Thyroid gland (tissue), 4 donors: ENCODE data around the gene TMC1.

Experiments
- CTCF ChIP-seq, 6 experiments: fragments of 200-600 bp in 3 of 6; fragments of 450-650 bp in 3 of 6; sonication (generic) in 3 of 6; IDR thresholded peaks; one replicate each; pipeline ENCODE4 v1.5.1; 2016 to 2019; ENCODE audit warnings: antibody characterized with exemption in 6 of 6, mild to moderate bottlenecking in 2 of 6, inconsistent platforms in 1 of 6, moderate library complexity in 1 of 6
- POLR2A ChIP-seq, 2 donors: fragments of 450-650 bp; IDR thresholded peaks; one replicate each; pipeline ENCODE4 v1.6.1; 2017; ENCODE audit warnings: antibody characterized with exemption in 2 of 2, mild to moderate bottlenecking in 2 of 2, moderate library complexity in 1 of 2

GRCh38 chr9:72812559-72813111, 291.2 kb downstream of the TMC1 start:
- TF ChIP-seq POLR2A (IDR thresholded peaks at IDR 0.05) (no peak), CTCF (IDR thresholded peaks at IDR 0.05) (no peak)
